OCI-M2 (cell line): ENCODE measurements around the gene KRTCAP2.
"Not testable (repeated sequence)": the region's sequence is repeated elsewhere in the genome, so short reads cannot be mapped to it uniquely, and the experiment has no call there.

Experiments
- DNase-seq: peaks from one replicate; lab custom pipeline; 2025; ENCODE audit not compliant: unreplicated experiment; lab: John Stamatoyannopoulos, UW

The KRTCAP2 gene

DNA sequence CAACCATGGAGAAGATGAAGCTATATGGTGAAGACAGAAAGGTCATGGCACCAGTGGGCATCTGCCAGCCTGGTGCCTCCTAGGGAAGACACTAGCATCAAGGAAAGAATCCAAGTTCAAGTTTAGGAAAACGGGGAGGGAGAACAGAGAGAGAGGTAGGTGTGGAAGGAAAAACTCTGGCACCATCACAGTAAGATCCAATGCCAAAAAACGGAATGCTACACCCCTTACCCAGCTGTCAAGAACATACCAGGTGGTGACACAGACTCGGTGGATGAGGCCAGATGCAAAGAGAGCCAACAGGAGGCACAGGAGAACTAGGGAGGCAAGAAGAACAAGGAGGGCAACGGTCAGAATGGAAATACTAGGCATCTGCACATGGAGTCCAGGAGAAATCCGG, 3.6 kb downstream of the KRTCAP2 start:
- DNase-seq = no peak

DNA sequence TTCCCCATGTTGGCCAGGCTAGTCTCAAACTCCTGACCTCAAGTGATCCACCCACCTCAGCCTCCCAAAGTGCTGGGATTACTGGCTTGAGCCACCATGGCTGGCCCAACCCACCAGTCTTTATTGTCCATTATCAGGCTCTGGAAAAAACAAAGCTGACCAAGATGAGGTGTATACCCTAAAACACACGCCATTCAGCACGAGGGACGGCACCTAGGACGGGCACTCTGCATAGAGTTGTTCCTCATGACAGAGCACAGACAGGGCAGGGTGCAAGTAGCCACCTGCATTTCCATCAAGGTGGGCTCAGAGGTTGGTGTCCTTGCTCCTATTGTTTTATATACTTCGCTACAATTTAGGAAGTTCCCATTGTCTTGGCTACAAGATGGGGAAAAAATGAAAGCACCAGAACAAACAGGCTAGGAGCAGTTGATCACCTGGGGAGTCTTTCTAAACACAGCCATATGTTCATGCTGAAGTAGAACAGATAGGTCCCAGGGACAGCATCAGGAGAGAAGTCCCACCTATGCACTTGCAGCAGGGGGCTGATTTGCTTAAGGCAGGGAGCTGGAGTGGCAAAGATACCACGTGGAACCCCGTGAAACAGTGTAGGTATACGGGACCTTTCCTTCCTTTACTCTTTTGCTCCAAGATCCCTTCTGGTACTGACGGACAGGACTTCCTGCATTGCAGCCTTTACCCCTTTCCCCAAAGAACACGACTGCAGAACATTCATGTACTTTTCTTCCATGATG, 4.5 kb downstream of the KRTCAP2 start:
- DNase-seq = no peak

DNA sequence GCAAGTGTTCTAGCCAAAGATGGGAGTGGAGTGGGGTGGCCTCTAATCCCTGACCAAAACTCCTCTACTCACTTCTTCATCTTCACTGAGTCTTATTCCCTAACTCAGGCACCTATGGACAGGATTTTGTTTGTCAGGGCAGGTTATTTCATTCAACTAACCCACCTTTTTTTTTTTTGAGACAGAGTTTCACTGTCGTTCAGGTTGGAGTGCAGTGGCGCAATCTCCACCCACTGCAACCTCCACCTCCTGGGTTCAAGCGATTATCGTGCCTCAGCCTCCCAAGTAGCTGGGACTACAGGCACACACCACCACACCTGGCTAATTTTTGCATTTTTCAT, 5.0 kb downstream of the KRTCAP2 start:
- not testable (repeated sequence) for DNase-seq

DNA sequence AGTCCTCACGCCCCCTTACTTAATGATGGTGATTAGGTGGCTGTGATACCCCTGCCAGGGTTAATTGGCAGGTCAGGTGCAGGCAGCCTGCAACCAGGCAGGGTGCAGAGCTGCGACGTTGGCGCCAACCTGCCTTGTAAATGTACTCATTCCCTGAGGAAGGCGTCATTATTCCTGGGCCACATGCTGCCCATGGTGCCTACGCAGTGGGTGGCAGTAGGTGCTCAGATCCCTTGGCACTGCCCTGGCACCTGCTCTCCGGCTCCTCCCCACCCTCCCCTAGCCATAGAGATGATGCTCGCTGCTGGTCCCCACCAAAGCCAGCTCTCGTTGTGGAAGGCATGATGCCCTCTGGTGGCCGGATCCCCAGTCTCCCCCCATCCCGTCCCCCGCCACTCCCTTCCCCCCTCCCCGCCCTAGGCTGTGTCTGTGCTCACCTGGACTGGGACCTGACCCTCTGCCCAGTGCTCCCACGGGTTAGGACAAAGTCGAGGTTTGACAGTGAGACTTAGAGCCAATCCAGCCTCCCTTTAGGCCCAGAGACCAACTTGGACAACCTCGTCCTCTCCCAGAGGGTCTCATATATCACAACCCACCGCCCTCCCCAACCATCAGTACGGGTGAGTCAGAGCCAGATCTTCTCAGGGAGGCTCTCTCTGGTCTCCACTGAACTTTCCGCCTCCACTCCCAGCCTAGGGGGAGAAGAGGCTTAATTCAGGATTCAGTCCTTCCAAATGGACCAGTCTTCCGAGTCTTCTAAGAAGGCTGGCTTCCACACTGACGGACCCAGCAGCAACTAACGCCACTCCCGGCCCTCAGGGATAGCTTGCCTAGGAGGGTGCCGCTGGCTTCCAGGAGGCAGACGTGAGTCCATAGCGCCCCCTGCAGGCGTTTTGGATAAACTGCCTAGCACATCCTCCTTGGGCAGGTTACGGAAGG, 5.7 kb downstream of the KRTCAP2 start:
- DNase-seq = peak; percentile 67

DNA sequence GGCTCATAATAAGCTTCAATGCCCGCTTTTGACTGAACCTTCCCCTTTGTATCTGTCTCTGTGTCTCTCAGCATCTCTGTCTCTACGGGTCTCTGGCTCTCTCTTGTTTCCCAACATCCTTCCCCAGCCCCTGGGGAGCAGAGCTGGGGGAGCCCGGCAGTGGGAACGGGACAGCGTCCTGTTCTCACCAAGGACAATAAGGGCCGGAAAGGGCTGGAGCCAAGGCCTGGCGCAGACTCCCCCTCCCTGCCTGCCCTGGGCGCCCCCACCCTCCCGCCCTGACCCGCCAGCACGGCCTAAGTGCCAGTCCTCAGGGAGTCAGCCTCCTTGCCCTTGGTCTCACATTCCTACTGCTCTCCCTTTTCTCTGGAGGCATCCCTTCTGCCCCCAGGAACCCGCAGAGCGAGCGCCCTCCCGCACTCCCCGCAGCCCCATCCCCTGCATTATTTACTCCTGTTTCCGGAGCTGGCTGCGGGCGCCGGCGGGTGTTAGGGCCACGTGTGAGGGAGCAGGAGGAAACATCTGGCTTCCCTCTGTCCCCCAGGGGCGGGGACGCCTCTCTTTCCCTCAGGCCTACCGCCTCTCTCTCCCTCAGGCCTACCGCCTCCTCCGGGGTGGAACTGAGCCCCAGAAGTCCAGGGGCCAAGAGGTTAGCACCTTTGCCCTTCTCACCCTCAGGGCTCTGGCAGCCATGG, 6.5 kb downstream of the KRTCAP2 start:
- DNase-seq = no peak

DNA sequence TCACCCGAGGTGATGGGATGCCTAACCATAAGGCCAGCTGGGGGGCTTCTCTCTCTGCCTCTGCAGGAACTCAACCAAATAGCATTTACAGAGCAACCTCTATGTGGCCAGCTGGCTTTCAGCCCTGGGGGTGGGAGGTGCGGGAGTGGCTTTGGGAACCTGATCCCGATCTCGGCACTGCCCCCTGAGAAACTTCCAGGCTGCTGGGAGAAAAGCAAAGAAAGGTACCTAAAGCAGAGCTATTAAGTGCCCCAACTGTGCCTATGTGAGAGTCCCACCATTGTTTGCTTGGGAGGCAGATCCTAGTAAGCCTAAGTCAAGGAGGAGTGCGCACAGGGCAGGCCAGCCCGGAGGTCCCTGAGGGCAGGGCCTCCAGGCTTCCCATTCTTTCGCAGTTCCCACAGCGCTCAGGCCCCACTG, 7.0 kb downstream of the KRTCAP2 start:
- DNase-seq = no peak

DNA sequence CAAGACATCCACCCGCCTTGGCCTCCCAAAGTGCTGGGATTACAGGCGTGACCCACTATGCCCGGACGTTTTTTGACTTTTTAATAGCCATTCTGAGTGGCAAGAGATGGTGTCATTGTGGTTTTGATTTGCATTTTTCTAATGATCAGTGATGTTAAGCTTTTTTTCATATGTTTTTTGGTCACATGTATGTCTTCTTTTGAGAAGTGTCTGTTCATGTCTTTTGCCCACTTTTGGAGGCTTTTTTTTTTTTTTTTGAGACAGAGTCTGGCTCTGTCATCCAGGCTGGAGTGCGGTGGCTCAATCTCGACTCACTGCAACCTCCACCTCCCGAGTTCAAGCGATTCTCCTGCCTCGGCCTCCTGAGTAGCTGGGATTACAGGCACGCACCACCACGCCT, 8.5 kb downstream of the KRTCAP2 start:
- DNase-seq = not testable (repeated sequence)

DNA sequence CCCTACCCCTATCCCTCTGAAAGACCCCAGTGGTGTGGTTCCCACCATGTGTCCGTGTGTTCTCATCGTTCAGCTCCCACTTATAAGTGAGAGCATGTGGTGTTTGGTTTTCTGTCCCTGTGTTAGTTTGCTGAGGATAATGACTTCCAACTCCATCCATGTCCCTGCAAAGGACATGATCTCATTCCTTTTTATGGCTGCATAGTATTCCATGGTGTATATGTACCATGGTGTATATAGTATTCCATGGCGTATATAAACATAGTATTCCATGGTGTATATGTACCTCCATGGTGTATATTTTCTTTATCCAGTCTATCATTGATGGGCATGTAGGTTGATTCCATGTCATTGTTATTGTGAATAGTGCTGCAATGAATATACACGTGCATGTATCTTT, 9.3 kb downstream of the KRTCAP2 start:
- DNase-seq = not testable (repeated sequence)

DNA sequence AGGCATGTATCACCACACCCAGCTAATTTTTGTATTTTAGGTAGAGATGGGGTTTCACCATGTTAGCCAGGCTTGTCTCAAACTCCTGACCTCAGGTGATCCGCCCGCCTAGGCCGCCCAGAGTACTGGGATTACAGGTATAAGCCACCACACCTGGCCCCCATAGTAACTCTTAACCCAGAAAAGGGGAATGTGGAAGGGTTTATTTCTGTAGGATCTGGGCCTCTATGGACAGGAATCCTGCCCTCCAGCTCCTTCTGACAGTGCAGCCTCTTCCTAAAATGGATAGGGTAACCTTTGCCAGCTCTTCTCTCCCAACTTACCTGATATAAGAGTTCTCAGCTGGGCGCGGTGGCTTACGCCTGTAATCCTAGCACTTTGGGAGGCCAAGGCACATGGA, 10.5 kb downstream of the KRTCAP2 start:
- DNase-seq = not testable (repeated sequence)

DNA sequence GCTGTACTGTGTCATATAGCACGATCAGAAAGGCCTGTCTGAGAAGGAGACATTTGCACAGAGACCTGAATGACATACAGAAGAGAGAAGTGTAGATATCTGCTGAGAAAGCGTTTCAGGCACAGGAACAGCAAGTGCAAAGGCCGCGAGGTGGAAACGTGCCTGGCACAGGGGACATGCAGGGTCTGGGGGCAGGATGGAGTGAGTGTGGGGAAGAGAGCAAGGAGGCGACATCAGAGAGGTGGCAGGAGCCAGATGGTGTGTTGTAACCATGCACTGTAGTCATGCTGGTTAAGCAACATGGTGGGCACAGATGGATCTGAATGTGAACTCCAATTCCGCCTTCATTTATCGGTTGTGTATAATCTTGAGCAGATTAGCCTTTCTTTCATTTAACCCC, 13.0 kb downstream of the KRTCAP2 start:
- DNase-seq = no peak

DNA sequence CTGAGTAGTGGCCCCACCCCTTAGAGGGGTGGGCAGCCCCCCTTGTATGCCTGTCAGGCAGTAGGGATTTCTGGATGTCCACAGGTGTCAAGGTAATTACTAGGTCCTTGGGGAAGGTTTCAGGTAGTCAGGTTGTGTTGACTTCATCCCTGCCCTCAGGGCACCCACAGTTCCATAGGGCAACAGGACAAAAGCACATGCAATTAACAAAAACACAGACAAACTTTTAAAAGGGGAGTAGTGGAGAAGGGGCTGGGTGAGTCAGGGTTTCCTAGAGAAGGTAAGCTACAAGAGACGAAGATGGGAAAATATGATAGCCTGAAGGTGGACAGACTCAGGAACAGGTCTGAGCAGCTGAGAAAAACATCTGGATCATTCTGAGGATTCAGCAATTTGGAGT, 14.1 kb downstream of the KRTCAP2 start:
- DNase-seq = no peak

DNA sequence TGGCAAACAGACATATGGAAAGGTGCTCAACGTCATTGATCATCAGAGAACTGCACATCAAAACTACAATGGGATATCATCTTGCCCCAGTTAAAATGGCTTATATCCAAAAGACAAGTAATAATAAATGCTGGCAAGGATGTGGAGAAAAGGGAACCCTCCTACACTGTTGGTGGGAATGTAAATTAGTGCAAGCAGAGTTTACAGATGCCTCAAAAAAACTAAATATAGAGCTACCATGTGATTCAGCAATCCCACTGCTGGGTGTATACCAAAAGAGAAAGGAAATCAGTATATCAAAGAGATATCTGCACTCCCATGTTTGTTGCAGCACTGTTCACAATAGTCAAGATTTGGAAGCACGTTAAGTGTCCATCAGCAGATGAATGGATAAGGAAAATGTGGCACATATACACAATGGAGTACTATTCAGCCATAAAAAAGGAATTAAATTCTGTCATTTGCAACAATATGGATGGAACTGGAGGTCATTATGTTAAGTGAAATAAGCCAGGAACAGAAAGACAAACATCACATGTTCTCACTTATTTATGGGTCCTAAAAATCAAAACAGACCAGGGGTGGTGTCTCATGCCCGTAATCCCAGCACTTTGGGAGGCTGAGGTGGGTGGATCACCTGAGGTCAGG, 17.0 kb downstream of the KRTCAP2 start:
- not testable (repeated sequence) for DNase-seq

DNA sequence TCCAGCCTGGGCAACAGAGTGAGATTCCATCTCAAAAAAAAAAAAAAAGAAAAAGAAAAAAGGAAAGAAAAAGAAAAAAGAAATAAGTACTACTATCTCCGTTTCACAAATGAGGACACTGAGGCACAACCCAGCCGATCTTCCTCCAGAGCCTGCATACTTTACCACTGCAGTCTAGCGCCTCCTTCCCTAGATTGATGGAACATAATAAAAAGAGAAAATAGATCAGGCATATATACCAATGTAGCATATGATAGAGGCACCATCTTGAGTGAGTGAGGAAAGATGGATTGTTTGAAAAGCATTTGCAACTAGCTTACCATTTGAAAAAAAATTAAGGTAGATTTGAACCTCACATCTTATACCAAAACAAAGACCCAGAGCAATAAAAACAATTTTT, 27.6 kb downstream of the KRTCAP2 start:
- DNase-seq = no peak

DNA sequence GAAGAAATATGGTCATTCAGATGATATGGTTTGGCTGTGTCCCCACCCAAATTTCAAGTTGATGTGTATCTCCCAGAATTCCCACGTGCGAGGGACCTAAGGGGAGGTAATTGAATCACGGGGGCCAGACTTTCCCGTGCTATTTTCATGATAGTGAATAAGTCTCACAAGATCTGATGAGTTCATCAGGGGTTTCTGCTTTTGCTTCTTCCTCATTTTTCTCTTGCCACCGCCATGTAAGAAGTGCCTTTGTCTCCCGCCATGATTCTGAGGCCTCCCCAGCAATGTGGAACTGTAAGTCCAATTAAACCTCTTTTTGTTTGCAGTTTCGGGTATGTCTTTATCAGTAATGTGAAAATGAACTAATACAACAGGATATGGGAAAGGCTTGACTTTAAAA, 31.4 kb downstream of the KRTCAP2 start:
- no peak for DNase-seq

DNA sequence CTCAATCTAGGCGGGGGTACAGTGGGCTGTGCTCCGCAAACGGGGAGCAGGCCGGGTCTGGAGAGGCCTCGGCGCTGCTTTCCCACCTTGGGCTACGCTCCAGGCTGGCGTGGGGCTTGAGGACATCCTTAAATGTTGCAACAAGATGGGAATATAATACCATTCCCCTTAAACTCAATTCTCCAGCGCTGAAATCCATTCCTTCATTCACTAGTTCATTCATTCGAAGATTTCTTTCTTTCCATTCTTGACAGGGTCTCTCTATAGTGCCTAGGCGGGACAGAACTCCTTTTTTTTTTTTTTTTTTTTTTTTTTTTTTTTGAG, 32.5 kb downstream of the KRTCAP2 start:
- DNase-seq = no peak

DNA sequence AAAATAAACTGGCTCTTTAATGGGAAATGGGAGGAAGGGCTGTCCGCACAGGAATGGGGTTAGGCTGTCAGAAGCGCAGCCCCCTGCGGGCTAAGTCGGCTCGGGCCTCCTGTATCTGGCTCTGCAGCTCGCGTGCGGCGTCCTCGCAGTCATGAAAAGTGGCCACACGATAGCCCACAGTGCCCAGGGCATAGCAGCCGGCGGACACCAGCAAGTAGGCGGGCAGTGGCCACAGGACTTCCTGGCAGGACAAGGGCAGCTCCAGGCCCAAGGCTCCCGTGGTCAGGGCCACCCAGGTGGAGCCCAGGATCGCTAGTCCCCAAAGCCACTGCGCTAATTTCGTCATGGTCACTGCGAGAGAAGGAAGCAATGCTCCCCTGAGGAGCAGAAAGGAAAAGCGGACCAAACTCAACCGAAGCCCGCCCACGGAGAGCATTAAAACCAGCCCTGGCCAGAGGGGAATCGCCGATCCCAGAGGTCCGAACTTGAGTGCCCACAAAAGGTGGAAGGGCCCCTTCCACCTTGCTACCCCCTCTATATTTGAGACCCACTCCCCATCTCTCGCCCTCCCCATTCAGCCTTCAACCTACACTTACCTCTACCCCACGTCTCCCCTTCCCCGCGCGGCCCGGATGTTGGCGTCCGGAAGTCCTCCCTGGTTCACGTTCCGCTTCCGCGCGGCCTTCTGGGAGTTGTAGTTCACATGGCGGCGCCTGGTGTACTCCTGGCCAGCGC, 33.0 kb downstream of the KRTCAP2 start, which contains the start of gene DPM3:
Gene DPM3 (minus strand): TSS at position 637 of the 735 bp plus-strand sequence. CDS start 291 bp downstream, at position 346.
- DNase-seq = no peak

DNA sequence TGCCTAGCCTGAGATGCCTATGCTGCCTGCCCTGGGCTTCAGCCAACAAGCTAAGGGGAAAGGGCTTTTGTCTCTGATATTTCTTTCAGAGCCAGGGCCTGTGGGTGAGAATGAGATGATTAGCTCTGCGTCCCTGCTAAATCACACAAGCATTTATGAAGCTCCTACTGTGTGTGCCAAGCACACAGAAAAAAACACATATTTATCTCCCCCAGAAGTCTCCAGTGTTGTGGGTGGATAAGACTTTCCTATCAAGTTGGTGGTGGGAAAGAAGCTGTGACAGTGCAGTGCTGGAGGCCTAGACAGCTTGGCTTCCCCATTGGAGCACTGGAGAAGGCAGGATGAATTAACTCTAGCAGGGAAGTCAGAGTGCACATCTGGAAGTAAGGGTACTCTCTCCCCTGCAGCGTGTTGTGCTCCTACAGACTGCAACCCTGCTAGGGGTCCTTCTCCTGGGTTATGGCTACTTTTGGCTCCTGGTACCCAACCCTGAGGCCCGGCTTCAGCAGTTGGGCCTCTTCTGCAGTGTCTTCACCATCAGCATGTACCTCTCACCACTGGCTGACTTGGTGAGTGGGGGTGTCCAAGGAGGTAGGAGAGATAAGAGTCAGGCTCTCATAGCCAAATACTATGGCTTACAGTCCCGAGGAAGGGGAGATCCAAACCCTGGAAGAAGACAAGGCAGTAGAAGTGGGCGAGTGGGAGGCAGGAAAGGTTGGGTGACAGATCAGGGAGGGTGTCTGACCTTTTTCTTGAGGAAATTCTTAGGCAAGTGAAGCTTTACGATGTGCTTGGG, 35.8 kb downstream of the KRTCAP2 start:
- no peak for DNase-seq

DNA sequence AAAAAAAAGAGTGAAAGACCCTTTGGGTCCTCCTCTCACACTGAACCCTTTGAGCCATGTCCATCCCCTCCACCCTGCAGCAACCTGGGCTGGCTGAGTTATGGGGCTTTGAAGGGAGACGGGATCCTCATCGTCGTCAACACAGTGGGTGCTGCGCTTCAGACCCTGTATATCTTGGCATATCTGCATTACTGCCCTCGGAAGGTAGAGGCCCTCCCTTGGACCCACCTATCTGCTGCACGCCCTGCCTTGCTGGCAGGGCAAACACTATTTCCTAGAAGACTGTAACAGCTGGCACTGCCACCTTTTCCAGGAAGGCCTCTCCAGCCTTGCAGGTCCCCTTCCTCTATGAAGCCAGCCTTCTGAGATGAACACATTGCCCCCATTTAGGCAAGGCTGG, 36.4 kb downstream of the KRTCAP2 start:
- DNase-seq = no peak

DNA sequence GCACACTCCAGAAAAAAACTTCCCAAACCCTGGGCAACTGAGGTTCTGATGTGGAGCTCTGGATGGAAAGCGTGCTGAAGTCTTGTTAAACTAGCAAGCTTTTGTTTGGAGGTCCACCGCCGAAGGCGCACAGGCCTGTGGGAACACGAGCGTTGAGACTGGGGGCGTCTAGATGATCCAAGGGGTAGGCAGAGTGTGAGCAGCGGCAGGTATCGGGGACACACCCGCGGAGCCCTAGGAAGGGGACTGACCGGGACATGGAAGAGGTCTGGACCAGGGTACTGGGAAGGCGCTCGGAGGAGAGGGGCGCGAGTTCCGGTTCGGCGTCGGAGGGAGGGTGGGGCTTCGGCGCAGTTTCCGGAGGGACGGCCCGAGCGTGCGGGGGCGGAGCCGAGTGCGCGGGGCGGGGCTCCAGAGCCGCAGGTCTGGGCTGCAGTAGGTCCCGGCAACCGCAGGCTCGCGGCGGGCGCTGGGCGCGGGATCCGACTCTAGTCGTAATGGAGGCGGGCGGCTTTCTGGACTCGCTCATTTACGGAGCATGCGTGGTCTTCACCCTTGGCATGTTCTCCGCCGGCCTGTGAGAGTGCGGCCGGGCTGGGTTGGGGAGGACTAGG, 37.6 kb downstream of the KRTCAP2 start, which contains the start of gene SLC50A1:
Gene SLC50A1 (plus strand): TSS at position 438 of the 614 bp plus-strand sequence. CDS start 60 bp downstream, at position 498.
- DNase-seq = peak; percentile 76
